Stomach smooth muscle (tissue), 2 donors: Measurements from ENCODE around the gene GNPDA1.

Experiments used
- H3K27ac ChIP-seq: one replicate; pipeline ENCODE4 v1.7.0; 2013; ENCODE audit warnings: mild to moderate bottlenecking, low read length, inconsistent platforms
- H3K27me3 ChIP-seq, 2 donors: one replicate each; pipeline ENCODE4 v1.7.0; 2013; ENCODE audit warnings: low read length in 2 of 2; ENCODE audit not compliant: insufficient read depth in 2 of 2, control insufficient read depth in 1 of 2
- H3K36me3 ChIP-seq, 2 donors: one replicate each; pipeline ENCODE4 v1.7.0; 2013; ENCODE audit warnings: low read length in 2 of 2; ENCODE audit not compliant: control insufficient read depth in 2 of 2, insufficient read depth in 2 of 2
- H3K4me1 ChIP-seq: one replicate; pipeline ENCODE4 v1.7.0; 2013; ENCODE audit warnings: low read length; ENCODE audit not compliant: control insufficient read depth, insufficient read depth
- H3K4me3 ChIP-seq, 2 donors: one replicate each; pipeline ENCODE4 v1.7.0; 2013; ENCODE audit warnings: low read length in 2 of 2
- H3K9ac ChIP-seq, 2 donors: one replicate each; pipeline ENCODE4 v1.7.0; 2013; ENCODE audit warnings: low read length in 2 of 2, mild to moderate bottlenecking in 1 of 2
- H3K9me3 ChIP-seq, 2 donors: one replicate each; pipeline ENCODE4 v1.7.0; 2013; ENCODE audit warnings: low read length in 2 of 2; ENCODE audit not compliant: control insufficient read depth in 2 of 2
- donor health status: healthy.
- donor health status: Pancreatic carcinoma.

Gene GNPDA1

DNA sequence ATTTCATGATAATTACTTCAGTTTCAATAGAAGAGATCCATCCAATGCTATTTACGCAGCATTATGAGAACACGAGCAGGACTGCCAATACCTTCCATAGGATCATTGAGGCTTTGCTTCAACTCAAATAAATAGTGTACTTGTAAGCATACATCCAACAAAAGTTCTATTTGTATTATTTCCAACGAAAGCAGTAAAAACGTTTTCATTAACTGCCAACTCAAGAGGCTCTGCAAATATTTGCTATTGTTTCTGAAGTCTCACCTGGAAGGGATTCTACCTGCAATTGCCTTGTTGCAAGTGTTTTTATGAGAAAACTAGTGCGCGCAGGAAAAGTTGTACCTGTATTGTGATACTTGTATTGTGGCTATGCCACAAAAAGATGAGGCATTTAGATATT, 11.0 kb upstream of the GNPDA1 start:
- Histone ChIP-seq H3K27me3 (no peaks in the 10 kb centered on the region), H3K9ac (no peak overlapping the region), H3K27ac (no peak overlapping the region), H3K36me3 (no peaks in the 10 kb centered on the region), H3K4me1 (peaks cover 7% of the 10 kb centered on the region), H3K9me3 (no peaks in the 10 kb centered on the region), H3K4me3 (no peak overlapping the region)

DNA sequence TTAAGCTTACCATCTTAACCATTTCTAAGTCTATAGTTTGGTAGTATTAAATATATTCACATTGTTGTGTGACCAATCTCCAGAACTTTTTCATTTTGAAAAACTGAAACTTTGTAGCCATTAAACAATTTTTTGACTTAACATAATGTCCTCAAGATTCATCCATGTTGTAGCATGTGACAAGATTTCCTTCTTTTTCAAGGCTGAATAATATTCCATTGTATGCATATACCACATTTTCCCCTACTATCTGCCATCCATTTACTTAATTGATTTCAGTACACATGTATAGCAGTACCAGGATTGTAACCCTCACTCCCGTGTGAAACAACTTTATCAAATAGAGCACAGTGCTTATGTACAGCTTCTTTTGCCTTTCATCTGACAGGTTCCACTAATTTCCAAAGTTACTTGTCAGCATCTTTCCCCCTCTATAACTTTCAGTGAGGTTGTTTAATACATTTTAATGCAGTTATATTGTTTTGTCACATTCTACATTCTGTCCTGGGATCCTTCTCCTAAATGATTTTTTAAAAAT, 7.4 kb upstream of the GNPDA1 start:
- Histone ChIP-seq H3K9me3 (no peaks in the 10 kb centered on the region), H3K4me3 (no peak overlapping the region), H3K27ac (no peak overlapping the region), H3K36me3 (no peaks in the 10 kb centered on the region), H3K27me3 (no peaks in the 10 kb centered on the region), H3K4me1 (peaks cover under 1% of the 10 kb centered on the region), H3K9ac (no peak overlapping the region)

DNA sequence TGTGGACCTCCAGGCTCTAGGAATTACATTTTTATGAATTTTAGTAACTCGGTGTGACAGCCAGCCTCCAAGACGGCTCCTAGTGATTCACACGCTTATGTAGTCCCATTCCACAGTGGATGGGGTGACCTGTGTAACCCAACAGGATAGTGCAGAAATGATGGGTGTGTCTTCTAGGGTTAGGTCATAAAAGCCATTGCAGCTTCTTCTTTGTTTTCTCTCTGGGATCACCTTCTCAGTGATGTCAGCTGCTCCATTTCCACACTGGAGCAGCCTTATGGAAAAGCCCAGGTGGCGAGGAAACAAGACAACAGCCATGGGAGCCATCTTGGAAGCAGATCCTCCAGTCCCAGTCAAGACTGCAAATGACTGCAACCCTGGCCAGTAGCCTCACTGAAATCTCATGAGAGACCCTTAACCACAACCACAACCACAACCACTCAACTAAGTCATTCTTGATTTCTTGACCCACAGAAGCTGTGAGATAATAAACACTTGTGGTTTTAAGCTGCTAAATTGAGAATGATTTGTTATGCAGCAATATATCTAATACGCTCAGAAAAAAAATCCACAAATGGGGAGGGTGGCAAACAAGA, 5.1 kb upstream of the GNPDA1 start:
- H3K9me3 ChIP-seq = no peaks in the 10 kb centered on the region
- H3K36me3 ChIP-seq = no peaks in the 10 kb centered on the region
- H3K4me3 ChIP-seq = no peak overlapping the region
- peaks cover 7% of the 10 kb centered on the region for H3K4me1 ChIP-seq
- H3K9ac ChIP-seq = no peak overlapping the region
- H3K27ac ChIP-seq = no peak overlapping the region
- H3K27me3 ChIP-seq = no peaks in the 10 kb centered on the region

GRCh38 chr5:142016556-142016955, 3.7 kb upstream of the GNPDA1 start:
- no peaks in the 10 kb centered on the region for H3K36me3 ChIP-seq
- peaks cover 11% of the 10 kb centered on the region for H3K4me1 ChIP-seq
- no peaks in the 10 kb centered on the region for H3K9me3 ChIP-seq
- H3K27ac ChIP-seq = no peak overlapping the region
- H3K27me3 ChIP-seq = no peaks in the 10 kb centered on the region
- no peak overlapping the region for H3K9ac ChIP-seq
- no peak overlapping the region for H3K4me3 ChIP-seq

DNA sequence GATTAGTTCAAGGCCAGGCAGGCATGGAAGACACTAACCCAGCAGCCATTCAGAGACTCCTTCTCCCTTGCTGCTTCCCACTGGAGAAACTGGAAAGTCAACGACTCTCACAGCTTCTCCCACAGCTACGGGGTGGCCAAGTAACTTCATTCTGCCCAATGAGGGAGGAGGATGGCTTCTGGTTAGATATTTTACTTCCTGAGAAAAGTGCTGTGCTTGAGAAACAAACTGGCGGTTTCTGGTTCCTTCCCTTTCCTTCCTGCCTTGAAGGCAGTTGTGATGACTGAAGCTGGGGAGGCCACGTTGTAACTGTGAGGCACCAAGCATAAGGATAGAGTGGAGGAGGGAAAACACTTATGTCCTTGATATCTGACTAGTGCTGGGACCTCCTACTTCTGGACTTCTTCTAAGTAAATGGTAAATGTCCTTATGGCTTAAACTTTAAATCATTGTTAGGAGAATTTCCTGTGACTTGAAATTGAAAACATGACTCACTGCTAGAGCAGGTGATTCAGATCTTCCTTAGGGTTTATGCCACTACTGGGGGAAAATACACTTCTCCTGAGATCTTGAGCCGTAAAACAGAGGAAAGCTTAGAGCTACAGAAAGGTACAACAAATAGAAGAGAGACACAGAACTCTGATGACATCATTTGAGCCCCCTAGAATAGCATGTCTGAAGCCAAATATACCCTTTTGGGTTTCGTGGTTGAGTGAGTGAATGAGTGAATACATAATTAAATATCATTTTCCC, 3.1 kb upstream of the GNPDA1 start:
- Histone ChIP-seq H3K9me3 (no peaks in the 10 kb centered on the region), H3K27me3 (no peaks in the 10 kb centered on the region), H3K9ac (no peak overlapping the region), H3K36me3 (peaks cover 0 to under 1% of the 10 kb centered on the region in 2 donors), H3K27ac (no peak overlapping the region), H3K4me1 (peaks cover 11% of the 10 kb centered on the region), H3K4me3 (no peak overlapping the region)

DNA sequence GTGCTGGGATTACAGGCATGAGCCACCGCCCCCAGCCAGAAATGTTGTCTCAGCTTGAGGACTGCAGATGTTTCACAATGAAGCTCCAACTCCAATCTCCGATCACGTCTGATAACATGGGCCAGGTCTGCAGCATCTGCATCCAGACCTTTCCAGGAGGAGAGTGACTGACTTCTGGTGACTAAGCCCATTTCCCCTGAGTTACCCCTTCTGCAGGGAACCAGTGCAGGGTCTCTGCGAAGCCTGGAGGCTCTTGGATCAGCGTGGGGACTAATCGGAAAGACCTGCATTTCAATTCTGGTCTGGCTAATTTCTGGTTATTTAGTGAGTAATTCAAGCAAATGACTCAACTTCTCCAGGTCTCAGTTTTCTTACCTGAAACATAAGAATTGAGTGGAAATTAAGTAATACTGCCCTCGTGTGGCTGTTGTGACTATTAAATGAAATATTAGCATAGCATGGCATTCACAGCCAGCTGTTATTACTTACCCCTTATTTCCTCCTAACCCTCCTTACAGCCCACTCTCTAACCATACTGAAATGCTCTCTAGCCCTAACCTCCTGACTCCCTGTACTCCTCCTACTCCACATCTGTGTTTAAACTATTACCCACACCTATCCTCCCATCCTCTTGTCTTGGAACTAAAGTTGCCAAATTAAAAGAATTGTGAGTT, 2.2 kb upstream of the GNPDA1 start:
- Histone ChIP-seq H3K27ac (no peak overlapping the region), H3K9ac (no peak overlapping the region), H3K4me1 (peaks cover 11% of the 10 kb centered on the region), H3K27me3 (no peaks in the 10 kb centered on the region), H3K4me3 (no peak overlapping the region), H3K36me3 (peaks cover 0 to 2% of the 10 kb centered on the region in 2 donors), H3K9me3 (no peaks in the 10 kb centered on the region)

DNA sequence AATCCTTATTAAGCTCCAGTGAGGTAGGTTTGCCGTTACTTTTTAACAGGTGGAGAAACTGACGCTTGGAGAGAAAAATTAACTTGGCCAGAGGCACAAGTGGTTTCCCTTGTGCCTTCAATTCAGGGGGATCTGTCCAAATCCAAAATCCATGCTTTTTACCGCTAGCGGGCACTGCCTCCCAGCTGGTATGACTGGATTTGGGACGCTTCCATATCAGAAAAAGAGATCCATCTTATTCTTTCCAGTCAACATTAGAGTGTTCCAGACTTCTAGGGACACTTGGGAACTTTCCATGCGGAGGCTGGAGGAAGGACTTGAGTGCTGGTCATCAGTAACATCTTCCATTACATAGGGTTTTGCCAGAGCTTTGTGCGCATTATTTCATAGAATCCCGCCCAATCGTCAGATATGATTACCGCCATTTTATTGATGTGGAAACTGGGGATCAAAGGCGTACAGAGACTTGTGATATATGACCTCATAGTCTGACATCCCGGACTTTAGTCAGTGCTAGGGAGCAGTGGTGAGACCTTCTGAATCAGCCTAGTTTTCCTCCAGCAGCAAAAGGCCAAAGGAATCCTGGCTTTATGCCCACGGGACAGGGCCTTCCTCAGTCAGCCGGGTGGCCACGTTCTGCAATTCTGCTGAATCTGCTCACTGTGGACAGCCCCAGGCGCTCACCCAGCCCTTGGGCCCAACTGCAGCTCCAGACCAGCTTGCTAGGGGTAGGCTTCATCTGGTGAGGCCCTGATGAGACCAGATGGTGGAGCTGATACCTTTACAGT, 1.1 kb upstream of the GNPDA1 start:
- Histone ChIP-seq H3K4me1 (peaks cover 11% of the 10 kb centered on the region), H3K27ac (no peak overlapping the region), H3K9ac (peak overlapping the region in 1 of 2 donors; percentile 7), H3K27me3 (no peaks in the 10 kb centered on the region), H3K36me3 (peaks cover 0 to 5% of the 10 kb centered on the region in 2 donors), H3K9me3 (no peaks in the 10 kb centered on the region), H3K4me3 (peak overlapping the region in 1 of 2 donors; percentile 62)

GRCh38 chr5:142012186-142012785, 541 bp downstream of the GNPDA1 start:
- Histone ChIP-seq H3K36me3 (peaks cover 7 to 11% of the 10 kb centered on the region in 2 donors), H3K4me3 (peak overlapping the region; percentile 92), H3K9me3 (no peaks in the 10 kb centered on the region), H3K4me1 (peaks cover 11% of the 10 kb centered on the region), H3K27ac (peak overlapping the region; percentile 71), H3K27me3 (no peaks in the 10 kb centered on the region), H3K9ac (peak overlapping the region; percentile 87 to 95)

DNA sequence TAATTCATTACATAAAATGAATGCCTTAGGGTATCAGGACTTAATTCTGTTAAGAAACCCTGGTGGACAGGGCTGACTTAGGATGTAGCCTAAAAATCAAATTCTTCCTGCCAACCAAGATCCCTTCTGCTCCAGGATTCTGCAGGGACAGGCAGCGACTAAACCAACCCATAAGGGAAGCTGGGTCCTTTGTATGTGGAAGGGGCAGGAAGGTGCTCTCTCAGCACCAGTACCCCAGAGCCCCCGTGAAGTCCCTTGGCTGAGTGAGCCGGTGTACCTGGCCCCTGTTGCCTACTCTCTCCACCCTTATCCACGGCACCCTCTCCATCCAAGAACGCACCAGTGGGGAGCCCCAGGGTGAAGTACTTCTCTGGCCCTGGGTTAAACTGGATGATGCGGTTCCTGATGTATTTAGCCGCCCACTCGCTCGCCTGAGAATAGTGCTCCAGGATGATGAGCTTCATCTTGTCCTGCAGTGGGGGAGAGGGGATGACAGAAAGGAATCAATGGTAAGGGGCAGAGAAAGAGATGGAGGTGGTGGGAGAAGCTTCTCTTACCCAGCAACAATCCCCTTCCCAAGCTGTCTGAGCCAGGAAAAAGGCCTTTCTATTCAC, 1.1 kb downstream of the GNPDA1 start:
- Histone ChIP-seq H3K9me3 (no peaks in the 10 kb centered on the region), H3K9ac (peak overlapping the region; percentile 87 to 95), H3K27ac (peak overlapping the region; percentile 71), H3K4me1 (peaks cover 11% of the 10 kb centered on the region), H3K4me3 (peak overlapping the region; percentile 92), H3K36me3 (peaks cover 7 to 11% of the 10 kb centered on the region in 2 donors), H3K27me3 (no peaks in the 10 kb centered on the region)

DNA sequence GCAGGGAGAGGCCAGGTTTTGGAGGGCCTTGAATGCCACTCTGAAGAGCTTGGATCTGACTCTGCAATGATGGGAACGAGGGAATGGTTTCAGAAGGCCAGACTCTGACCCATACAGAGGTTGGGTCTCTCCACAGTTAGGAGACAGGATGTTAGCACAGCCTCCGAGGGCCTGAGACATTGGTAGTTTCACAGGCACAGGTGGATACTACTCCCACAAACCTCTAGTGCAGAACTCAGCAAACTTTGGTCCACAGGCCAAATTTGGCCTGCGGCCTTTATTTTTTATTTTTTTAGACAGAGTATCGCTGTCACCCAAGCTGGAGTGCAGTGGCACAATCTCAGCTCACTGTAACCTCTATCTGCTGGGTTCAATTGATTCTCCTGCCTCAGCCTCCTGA, 2.9 kb downstream of the GNPDA1 start:
- Histone ChIP-seq H3K4me3 (no peak overlapping the region), H3K9ac (no peak overlapping the region), H3K27me3 (no peaks in the 10 kb centered on the region), H3K4me1 (peaks cover 11% of the 10 kb centered on the region), H3K27ac (no peak overlapping the region), H3K36me3 (peaks cover 22 to 26% of the 10 kb centered on the region in 2 donors), H3K9me3 (no peaks in the 10 kb centered on the region)
